GM12891 (cell line): ENCODE measurements around the gene KCND3.

ENCODE experiments used
- DNase-seq: peaks from one replicate; pipeline ENCODE4 v3.0.0; 2011; ENCODE audit warnings: low spot score; ENCODE audit not compliant: insufficient read length
- FAIRE-seq: peaks from 2 replicates; lab custom pipeline; 2011; peaks lifted over from hg19 to GRCh38; lab: Jason Lieb, UNC
- PAX5 ChIP-seq: IDR thresholded peaks from 2 replicates; pipeline ENCODE4 v1.6.1; 2011; ENCODE audit warnings: low read length, moderate library complexity, mild to moderate bottlenecking; ENCODE audit not compliant: insufficient read depth, severe bottlenecking
- POLR2A ChIP-seq: IDR thresholded peaks from 2 replicates; pipeline ENCODE4 v1.6.1; 2011; ENCODE audit warnings: low read depth, low read length, control low read depth
- POLR2AphosphoS5 ChIP-seq: IDR thresholded peaks from 2 replicates; pipeline ENCODE4 v1.6.1; 2011; ENCODE audit warnings: low read depth, low read length, control low read depth
- POU2F2 ChIP-seq: IDR thresholded peaks from 2 replicates; pipeline ENCODE4 v1.6.1; 2011; ENCODE audit warnings: low read depth, mild to moderate bottlenecking, control low read depth, low read length, moderate library complexity
- SPI1 ChIP-seq: IDR thresholded peaks from 2 replicates; pipeline ENCODE4 v1.6.1; 2011; ENCODE audit warnings: low read depth, low read length, control low read depth
- TAF1 ChIP-seq: IDR thresholded peaks from 2 replicates; pipeline ENCODE4 v1.6.1; 2011; ENCODE audit warnings: low read depth, low read length, control low read depth

Gene KCND3

DNA sequence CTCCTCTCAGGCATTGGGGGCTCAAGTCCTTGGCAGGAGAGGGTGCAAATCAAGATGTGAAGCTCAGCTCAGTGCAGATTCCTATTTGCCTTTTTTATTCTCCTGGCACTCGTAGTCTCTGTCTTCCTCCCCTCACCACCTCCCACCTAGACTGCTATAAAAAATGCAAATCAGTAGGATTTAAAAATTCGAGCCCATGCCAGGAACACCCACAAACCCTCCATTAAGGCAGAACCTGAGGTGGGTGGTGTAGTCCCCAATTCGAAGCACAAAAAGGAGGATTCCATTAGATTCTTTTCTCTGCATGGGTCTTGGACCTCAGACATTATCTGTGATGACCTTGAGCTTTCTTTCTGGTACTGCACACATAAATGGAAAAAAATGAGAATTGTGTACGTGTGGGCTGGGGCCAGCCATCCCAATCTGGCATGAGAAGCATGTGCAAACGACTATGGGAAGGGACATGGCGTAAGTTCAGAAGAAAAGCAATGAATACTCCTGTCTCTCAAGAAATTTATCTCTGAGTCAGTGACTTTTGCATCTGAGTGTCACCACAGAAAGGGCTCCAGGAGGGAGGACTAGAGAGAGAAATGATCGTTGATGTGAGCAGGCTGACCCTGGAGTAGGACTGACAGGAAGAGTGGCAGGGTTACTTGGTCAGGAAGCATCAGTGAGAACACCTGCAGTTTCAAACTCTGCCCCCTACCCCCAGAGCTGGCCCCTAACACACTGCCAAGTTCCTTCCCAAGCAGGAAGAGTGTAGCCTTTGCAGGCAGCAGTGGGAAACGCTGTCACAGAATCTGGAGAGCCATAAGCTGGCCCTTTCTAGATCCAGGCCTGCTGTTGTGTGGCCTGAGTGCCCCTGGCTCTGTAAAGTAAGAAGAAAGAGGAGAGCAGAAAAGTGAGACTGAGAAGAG is 252.0 kb downstream of the KCND3 start:
- no peak for FAIRE-seq
- TF ChIP-seq POU2F2 (no peak), POLR2AphosphoS5 (no peak), PAX5 (no peak), TAF1 (no peak), SPI1 (no peak), POLR2A (no peak)
- DNase-seq: no peak

DNA sequence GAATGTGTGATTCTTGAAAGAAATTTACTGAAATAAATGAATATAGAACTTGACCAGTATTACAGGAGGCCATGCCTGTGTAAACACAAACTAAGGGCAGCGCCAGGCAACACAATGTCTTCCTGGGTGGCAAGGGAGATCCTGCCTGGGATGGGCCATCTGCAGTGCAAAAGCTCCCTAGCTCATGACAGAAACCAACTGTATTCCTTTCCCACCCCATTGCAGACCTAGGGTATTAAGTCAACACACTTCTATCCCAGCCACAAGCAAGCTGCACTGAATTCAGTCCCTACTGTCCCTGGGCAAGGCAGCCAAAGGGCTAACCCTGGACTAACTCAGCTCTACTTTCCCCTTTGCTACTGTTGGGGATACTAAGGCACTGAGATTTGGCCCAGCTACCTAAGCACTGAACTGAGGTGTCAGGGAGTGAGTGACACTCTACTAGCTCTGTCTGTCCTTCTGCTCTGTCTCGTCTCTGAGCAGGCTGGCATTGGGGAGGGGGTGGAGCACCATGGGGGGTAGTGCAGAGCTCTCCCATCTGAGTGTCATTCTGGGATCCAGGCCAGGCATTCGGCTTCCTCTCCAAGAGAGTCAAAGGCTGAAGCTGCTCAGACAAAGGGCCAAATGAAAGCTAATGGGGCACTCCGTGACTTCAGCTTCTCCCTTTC is 252.8 kb downstream of the KCND3 start:
- DNase-seq: no peak
- no peak for FAIRE-seq
- TF ChIP-seq POU2F2 (no peak), PAX5 (no peak), TAF1 (no peak), POLR2A (no peak)

DNA sequence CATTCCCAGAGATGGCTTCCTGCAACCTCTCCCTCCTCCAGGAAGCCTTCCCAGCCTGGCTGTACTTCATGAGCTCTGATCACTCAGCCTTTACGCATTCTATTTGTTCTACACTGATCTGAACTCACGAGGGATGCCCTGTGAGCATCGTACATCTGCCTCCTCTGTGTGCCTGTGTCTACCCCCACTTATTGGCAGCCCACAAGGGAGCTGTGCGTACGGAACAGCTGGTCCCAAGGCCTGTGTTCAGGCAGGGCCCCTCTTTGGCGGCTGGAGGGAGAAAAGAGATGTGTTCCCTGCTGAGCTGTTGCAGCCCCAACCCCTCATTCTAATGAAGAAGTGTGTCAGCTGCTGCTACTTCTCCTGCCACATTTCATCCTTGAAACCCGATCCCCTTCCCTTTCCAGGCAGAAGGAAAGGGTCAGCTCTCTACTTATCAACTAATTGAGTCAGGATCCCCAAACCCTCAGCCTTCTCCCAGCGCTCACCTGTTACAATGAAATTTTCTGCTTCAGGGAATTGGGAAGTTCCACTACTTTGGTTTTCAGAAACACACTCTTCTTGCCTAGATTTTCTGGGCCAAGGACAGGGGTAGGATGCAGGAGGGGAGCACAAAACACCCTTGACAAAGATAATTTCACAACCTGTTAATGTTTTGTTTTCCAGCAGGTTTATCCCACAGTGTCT is 253.5 kb downstream of the KCND3 start:
- no peak for FAIRE-seq
- TF ChIP-seq SPI1: no peak
- no peak for TF ChIP-seq POLR2AphosphoS5
- no peak for TF ChIP-seq POLR2A
- no peak for TF ChIP-seq TAF1
- no peak for TF ChIP-seq PAX5
- no peak for TF ChIP-seq POU2F2
- no peak for DNase-seq

DNA sequence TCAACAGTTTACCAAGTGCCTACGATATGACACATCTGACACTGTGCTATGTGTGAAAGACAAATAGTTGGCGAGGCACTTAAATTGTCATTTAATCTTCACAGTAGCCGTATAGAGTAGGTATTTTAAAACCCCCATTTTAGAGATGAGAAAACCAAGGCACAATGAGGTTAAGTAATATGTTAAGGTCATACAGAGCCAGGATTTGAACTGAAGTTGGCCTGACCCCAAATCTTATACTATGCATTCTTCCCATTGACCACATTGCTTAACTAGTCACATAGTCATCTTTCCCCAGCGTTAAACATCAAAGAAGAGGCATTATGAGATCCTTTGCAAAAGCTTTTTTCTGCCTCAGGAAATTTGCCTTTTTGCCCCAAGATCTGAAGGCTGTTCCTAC is 254.1 kb downstream of the KCND3 start:
- FAIRE-seq (no peak), DNase-seq (no peak)
- no peak for TF ChIP-seq PAX5
- no peak for TF ChIP-seq POLR2A
- no peak for TF ChIP-seq POLR2AphosphoS5
- no peak for TF ChIP-seq POU2F2

DNA sequence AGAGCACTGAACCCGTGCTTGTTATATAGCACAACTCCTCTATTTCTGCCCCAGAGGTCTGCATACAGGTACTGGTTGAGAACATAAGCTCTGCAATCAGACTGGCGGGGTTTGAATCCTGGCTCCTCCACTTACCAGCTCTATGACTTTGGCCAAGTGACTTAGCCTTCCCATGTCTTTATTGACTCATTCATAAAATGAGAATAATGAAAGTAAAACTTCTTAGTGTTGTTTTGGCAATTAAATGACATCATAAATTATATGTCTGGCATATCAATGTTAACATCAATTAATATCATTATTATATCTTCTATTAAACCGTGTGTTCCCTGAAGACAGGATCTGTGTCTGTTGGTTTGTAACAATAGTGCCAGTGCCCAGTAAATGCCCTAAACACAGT is 254.6 kb downstream of the KCND3 start:
- DNase-seq (no peak), FAIRE-seq (no peak)
- TF ChIP-seq TAF1 (no peak), SPI1 (no peak), POU2F2 (no peak), PAX5 (no peak), POLR2AphosphoS5 (no peak), POLR2A (no peak)

DNA sequence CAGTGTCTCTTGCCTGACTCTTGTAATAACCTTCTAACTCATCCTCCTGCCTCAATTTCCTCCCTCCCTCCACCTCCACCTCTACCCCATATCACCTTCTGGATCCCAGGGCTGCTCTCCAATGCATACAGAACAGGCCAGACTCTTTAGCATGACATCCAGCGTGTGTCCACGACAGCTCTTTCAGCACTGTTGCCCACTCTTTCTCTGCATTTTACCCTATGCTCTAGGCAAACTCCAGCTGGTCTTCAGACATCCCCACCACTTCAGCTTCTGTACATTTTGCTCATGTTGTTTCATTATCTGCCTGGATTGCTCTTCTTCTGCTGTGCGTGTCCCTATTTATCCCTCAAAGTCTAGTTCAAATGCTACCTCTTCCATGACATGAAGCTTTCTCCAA is 255.0 kb downstream of the KCND3 start:
- DNase-seq: no peak
- TF ChIP-seq TAF1 (no peak), POU2F2 (no peak), SPI1 (no peak), POLR2AphosphoS5 (no peak), PAX5 (no peak), POLR2A (no peak)
- no peak for FAIRE-seq

DNA sequence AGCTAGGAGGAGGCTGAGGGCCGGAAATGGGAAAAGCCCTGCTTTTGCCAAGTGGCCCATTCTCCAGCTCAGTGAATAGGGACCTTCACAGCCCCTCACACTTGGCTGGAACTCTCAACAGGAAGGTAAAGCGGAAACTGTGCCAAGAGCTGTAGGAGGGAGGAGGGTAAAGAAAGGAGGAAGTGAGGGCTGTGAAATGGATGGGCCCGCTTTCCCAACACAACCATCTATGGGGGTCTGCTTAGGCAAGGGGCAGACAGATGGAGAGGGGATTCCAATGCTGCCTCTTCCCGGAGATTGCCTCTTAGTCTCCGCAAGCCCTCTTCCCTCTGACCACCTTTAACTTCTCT is 255.5 kb downstream of the KCND3 start:
- TF ChIP-seq PAX5 (no peak), POLR2A (no peak), POLR2AphosphoS5 (no peak)
- FAIRE-seq (no peak), DNase-seq (no peak)

DNA sequence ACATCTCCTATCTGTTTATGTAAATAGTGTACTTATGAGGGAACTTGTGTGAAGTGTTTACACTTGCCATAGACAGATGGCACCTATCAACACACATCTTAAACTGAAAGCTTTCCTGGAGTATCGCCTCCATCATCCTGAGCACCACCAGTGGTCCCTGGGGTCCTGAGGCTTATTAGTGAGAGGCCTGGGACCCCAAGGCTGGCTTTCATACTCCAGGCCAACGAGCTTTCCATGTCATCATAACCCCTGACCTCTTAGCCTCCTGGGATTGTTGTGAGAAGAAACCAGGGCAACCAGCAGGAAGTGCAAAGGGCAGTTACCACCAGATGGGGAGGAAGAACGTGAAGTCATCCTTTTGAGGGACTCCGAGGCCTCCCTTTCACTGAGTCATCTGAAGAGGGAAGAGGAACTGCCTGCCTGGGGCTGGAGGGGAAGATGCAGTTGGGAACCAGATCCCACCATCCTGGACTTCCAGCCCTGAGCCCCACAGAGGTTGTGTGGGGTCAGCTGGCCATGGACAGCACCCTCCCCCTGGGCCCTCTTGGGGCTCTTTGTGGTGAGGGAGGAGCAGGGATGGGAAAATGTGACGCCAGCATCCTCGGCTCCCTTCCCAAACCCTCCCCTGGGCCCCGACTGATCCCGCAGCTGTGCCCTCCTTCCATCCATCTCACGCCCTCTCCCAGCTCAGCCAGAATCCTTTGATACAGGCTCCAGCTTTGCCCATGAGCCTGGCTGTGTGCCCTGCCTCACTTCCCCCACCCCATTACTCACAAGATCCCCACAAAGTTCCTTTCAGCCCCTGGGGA is 256.1 kb downstream of the KCND3 start:
- TF ChIP-seq POLR2A: no peak
- no peak for TF ChIP-seq TAF1
- no peak for TF ChIP-seq SPI1
- no peak for TF ChIP-seq POLR2AphosphoS5
- TF ChIP-seq PAX5: no peak
- no peak for TF ChIP-seq POU2F2
- no peak for DNase-seq
- no peak for FAIRE-seq

DNA sequence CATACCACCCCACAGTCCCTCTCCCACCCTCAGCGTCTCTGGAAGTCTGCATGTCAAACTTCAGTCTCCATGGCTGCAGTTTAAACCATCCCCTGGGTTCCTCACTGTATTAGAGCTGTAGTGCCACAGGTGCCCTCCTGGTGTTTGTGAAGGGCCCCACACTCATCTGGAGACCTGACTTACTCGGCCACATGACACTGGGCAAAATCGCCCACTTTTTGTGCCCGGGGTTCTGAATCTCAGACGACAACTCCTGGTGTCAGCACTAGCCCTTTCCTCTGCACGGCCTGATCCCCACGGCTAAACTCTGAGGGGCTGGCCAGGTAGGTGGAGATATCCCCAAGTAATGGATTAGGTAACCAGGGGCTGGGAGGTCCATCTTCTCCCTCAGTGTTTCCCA is 256.8 kb downstream of the KCND3 start:
- no peak for FAIRE-seq
- no peak for TF ChIP-seq SPI1
- TF ChIP-seq POU2F2: no peak
- no peak for TF ChIP-seq TAF1
- TF ChIP-seq POLR2A: no peak
- TF ChIP-seq POLR2AphosphoS5: no peak
- no peak for TF ChIP-seq PAX5

More for the DNA sequence above, 256.8 kb downstream of the KCND3 start:
- no peak for DNase-seq
